ENCODE data around the gene HSBP1.

Gene HSBP1

GRCh38 chr16:83807710-83808572, at the start of gene HSBP1:
Gene HSBP1 (plus strand): TSS chr16:83807978. CDS start chr16:83808077, 99 bp downstream.
- DNase-seq (ENCODE audit: low read depth in 3 of 3, low spot score in 1 of 3) = peak; percentile 79 to 92 (median 84)

DNA sequence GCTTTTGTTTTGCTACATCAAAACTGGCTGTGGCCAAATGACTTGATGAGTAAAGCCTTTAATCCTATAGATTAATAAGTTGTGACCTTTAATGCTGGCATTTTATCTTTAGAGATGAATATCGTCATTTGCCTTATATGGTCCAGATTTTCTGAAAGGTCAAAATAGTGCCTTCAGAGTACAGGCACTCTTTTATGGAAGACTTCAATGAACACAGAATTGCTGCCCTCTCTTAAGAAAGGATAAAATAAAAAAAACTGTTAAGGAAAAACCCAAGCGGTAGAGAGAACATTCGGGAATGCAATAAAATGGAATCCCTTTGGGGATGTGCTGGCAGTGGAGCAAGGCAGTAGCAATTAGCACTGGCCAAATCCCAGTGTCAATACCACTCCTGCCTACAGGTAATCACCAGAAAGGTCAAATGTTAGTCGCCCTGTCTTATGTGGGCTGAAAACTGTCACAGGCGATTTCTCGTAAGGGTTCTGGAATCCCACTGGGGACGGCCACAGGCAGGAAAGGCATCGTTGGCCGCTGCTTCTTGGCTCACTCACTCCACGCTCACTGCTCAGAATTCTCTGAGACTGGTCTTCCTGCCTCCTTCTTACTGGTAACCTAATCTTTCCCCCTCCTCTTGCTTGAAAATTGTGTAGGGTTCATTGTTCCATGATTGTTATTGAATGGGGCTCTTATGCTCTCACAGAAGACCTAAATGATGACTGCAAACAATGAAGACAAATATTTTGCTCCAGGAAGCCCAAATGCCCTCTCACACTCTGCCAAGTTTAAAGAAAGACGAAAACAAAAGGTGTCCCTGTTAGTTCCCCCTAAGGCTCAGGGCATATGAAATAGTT, 45.4 kb upstream of the HSBP1 start:
- no peak for DNase-seq (ENCODE audit: low read depth in 3 of 3, low spot score in 1 of 3)

DNA sequence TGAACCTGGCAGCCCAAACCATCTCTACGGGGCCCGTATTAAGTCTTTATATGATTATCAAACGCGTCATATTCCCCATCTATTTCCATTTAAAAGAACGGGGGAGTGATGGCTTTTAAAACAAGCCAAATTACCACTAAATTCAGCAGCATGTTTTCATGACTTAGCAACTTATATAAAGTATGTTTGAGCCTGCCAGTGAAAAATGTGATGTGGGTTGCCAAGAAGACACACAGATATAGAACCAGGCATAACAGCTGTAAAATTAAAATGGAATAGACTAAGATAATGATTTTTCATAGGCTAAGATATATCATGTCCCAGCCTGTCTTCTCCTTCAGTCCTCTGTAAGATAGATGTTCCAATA, 44.8 kb upstream of the HSBP1 start:
- DNase-seq (ENCODE audit: low read depth in 3 of 3, low spot score in 1 of 3) = no peak

DNA sequence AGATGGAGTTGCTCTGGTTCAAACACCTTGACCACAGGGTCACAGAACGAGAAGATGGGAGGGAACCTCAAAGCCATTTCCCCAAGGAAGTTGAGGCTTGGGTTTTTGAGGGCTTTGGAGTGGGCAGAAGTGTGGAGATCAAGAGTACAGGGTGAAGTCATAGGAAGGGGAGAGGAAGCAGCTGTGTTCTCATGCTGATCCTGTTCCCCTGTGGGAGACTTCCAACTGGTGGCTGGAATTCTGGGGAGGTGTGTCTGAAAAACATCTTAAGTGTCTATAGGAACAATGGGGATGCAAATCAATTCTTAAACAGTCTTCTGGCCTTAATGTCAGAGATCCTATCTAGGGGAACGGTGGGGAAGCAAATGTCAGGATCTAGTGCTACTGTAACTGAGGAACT, 38.8 kb upstream of the HSBP1 start:
- DNase-seq (ENCODE audit: low read depth in 3 of 3, low spot score in 1 of 3) = no peak

DNA sequence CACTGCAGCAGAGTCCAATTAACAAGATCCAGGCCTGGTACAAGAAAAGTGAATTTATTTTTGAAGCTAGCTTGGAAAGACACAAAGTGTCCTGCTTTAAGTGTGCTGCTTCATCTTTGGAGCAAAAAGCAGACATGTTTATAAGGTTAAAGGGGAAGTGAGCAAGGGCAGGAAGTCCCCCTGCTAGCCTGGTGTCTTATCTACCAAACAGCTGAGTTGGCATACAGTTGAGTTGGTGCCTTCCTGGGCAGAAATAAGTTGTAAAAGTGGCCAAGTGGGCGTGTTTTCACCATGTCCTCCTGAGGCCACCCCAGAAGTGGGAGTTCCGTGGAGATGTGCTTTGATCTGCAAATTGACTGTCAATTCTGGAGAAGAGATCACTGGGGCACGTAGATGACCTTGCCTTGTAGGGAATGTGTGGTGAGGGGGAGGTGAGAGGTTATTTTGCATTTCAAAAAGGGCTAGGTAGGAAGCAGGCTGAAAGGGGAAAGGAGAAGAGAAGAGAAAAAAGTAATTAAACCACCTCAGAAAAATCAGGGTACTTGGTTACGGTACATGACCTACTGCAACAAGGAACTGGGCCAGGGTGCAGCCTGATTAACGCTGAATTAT, 38.3 kb upstream of the HSBP1 start:
- no peak for DNase-seq (ENCODE audit: low read depth in 3 of 3, low spot score in 1 of 3)

GRCh38 chr16:83771306-83771942, 36.4 kb upstream of the HSBP1 start:
- DNase-seq (ENCODE audit: low read depth in 3 of 3, low spot score in 1 of 3) = no peak

DNA sequence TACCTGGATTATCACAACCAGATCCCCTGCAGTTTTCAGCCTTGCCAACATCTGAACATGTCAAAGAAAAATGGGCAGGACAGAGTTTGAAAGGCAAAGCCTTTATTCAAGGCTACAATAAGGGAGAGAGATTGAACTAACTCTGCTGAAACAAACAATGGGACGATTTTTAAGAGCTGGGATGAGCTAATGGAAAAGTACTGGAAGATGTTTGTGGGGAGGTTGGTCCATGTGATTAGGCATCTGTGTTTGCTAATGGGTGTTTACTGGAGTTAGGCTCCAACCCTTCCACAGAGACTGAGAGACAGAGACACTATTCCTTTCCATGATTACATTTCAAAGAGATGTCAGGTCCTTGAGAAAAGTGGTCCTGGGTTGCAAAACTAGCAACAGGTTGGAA, 35.0 kb upstream of the HSBP1 start:
- no peak for DNase-seq (ENCODE audit: low read depth in 3 of 3, low spot score in 1 of 3)

GRCh38 chr16:83774066-83774465, 33.7 kb upstream of the HSBP1 start:
- DNase-seq (ENCODE audit: low read depth in 3 of 3, low spot score in 1 of 3) = no peak

DNA sequence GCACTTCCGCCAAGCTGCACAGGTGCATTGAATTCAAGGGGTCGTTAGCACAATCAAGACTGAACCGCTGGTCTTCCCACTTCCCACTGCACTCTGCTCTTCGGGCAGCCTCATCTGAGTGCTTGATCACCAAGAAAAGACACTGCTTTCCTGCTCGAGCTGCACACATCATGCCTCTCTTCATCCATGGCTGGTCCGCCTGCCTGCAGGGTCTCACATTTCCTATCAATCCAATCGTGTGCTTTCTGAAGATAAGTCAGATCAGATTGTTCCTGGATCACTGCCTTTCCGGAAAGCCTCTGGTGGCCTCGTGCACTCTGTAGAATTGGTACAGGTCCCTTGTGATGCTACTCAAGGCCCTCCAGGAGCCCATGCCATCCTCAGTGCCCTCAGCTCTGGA, 30.8 kb upstream of the HSBP1 start:
- DNase-seq (ENCODE audit: low read depth in 3 of 3, low spot score in 1 of 3) = no peak

DNA sequence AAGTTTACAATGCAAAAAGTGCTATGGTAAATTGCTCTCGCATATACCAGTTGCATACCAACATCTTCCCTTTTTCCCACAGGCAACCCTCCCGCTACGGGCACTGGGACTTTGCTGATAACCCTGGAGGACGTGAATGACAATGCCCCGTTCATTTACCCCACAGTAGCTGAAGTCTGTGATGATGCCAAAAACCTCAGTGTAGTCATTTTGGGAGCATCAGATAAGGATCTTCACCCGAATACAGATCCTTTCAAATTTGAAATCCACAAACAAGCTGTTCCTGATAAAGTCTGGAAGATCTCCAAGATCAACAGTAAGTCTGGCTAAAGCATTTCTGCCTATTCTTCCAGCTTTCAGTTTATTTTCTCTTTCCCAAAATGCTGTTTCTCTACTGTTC, 27.9 kb upstream of the HSBP1 start:
- no peak for DNase-seq (ENCODE audit: low read depth in 3 of 3, low spot score in 1 of 3)

DNA sequence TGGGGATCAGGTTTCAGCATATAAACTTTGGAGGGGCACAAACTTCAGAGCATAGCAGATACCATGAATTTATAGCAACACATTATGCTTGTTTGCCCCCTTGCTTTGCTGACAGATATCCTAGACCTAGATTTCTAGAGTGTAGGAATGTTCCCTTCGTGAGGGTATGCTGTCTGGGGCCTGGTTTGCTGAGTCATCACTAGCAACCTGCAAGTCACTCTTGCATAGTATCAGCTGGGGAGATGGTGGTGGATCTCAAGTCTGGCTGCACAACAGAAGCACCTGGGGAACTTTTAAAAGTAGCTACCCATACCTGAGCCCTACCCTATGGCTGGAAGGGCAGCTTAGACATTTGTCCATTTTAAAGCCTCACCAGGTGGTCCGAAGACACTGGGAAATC, 22.3 kb upstream of the HSBP1 start:
- DNase-seq (ENCODE audit: low read depth in 3 of 3, low spot score in 1 of 3) = no peak

- no peak for DNase-seq (ENCODE audit: low read depth in 3 of 3, low spot score in 1 of 3)
Measured at GRCh38 chr16:83789642-83790401, 18.0 kb upstream of the HSBP1 start.

DNA sequence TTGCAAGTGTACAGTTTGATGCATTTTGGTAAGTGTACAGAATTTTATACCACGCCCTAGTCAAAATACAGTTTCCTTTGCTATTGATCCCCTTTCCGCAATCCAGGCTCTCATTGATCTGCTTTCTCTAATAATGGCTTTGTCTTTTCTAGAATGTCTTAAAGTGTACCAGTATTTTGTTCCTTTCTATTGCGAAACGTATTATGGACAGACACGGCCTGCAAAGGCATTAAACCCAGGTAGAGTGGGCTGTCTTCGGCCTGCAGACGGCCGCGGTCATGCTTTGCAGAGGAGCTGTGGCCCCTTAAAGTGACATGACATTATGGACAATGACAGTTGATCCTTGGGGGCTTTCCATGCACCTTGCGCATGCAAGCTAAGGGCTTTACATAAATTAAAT, 15.9 kb upstream of the HSBP1 start:
- no peak for DNase-seq (ENCODE audit: low read depth in 3 of 3, low spot score in 1 of 3)

DNA sequence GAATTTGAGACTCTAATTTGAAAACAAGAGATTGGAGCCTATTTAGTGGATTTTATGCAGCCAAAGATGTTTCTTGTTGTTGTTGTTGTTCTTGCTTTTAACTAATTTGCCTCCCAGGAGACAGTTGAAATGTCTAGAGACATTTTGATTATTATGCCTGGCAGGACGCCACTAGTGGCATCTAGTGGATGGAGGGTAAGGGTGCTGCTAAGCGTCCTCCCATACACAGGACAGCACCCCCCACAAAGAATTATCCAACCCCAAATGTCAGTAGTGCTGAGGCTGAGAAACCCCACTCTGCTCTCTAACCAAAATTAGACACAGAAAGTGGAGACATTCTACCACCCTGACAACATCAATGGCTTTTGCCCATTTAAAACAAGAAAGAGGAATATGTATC, 15.4 kb upstream of the HSBP1 start:
- DNase-seq (ENCODE audit: low read depth in 3 of 3, low spot score in 1 of 3) = no peak

DNA sequence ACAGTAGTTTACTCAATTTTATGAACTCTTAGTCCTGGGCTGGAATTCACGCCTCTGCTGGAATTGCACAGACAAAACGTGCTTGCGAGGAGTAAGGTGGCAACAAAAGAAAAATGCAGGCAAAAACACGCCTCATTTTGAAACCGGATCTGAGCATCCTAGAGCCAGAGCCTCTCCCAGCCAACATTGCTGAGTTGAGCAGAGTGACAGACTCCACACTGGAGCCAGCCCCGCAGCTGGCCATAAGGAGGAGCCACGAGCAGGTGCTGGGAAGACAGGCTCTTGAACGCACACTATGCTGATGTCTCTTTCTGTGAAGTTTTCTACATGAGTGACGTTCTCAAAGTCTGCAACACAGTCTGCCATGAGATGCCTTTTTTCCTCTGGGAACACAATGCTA, 14.6 kb upstream of the HSBP1 start:
- DNase-seq (ENCODE audit: low read depth in 3 of 3, low spot score in 1 of 3) = no peak

GRCh38 chr16:83794860-83795554, 12.8 kb upstream of the HSBP1 start:
- DNase-seq (ENCODE audit: low read depth in 3 of 3, low spot score in 1 of 3) = no peak

DNA sequence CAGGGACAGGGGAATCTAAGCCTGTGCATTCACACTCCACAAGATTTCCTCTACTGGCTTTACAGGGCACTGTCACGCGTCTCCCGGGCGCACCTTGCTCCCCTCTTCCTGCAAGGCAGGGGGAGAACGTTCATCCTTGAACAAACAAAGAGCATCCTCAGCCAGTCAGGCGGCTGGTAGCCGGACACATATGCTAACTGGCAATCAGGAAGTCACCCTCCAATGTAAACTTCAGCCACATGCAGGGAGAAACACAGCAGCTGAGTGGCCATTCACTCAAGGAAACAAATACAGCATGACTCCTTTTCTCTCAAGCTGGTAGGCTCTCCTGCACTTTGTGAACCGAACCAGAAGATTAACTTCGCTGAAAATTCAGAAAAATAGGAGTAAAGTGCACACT, 10.8 kb upstream of the HSBP1 start:
- no peak for DNase-seq (ENCODE audit: low read depth in 3 of 3, low spot score in 1 of 3)

DNA sequence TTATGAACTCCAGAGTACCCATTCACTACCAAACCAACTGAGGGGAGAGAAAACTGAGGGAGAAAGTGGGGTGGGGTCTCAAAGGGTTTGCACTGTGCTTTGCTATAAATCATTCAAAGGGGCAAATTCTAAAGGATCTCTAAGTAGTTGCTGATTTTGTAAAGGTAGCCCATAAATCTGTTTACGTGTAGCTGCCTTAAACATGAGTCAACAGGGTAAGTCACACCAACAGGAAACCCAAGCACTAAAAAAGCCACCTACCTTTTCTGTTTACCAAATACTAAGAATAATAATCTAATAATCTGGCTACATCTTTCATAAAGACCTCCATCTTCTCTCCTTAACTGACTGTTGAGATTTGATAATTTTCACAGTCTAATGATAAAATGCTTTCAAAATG, 8.4 kb upstream of the HSBP1 start:
- no peak for DNase-seq (ENCODE audit: low read depth in 3 of 3, low spot score in 1 of 3)

GRCh38 chr16:83802135-83802534, 5.6 kb upstream of the HSBP1 start:
- no peak for DNase-seq (ENCODE audit: low read depth in 3 of 3, low spot score in 1 of 3)

DNA sequence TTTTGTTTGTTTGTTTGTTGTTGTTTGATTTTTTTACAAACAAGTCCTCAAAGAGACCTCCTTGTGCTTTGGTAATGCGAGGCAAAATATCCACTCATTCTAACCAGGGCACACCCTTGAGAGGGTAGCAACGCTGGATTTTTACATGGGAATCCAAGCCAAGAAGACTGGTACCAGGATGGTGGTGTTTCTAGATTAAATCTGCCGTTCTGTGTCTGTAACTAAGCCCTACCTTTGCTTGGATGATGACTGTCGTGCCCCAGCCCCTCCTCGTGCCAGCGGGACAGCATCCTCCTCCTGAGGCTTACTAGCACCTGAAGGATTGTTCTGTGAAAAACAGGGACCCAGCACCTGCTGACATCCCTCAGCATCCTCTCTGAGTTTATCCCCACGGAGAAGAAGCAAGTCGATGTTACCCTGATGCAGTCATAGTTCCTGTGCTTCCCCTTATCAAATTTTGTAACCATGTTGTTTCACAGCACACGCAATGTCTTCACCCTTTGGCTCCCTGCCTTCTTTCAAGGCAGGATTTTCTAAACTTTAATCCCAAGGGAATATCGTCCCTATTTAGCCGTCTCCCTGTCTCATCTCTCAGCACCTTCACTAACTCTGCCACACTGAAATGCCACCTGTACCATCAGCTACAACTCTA, 5.1 kb upstream of the HSBP1 start:
- DNase-seq (ENCODE audit: low read depth in 3 of 3, low spot score in 1 of 3) = no peak

Measured in stimulated activated CD4-positive, alpha-beta T cell treated with anti-CD3 and anti-CD28 coated beads, TNF-alpha, amount 100 ng/mL, for 1 hour (primary cell).